Kidney (tissue), 14 donors: Measurements from ENCODE around the gene KNDC1. TPM values are rescaled to one million over a fixed set of nuclear protein-coding genes. Genes with fewer than 3 reads are reported as not detected.

Experiments used
- DNase-seq, 5 donors: peaks; one replicate each; pipeline ENCODE4 v3.0.0-alpha.2; 2013 to 2020
- FAIRE-seq: peaks from 2 replicates; lab custom pipeline; 2012; peaks lifted over from hg19 to GRCh38; lab: Jason Lieb, UNC
- H3K27ac ChIP-seq, 2 donors: one replicate each; pipeline ENCODE4 v1.7.0; 2013; ENCODE audit warnings: low read depth in 2 of 2, low read length in 2 of 2, inconsistent platforms in 1 of 2
- H3K27me3 ChIP-seq: one replicate; pipeline ENCODE4 v1.7.1; 2013; ENCODE audit warnings: low read length, inconsistent platforms; ENCODE audit not compliant: control insufficient read depth, insufficient read depth
- H3K36me3 ChIP-seq, 3 donors: one replicate each; pipeline versions ENCODE4 v1.7.0 to v1.7.1; 2013; ENCODE audit warnings: low read length in 3 of 3, control low read depth in 1 of 3, inconsistent platforms in 1 of 3; ENCODE audit not compliant: insufficient read depth in 3 of 3, control insufficient read depth in 2 of 3
- H3K4me1 ChIP-seq, 3 donors: one replicate each; pipeline versions ENCODE4 v1.7.0 to v1.7.1; 2013; ENCODE audit warnings: low read length in 3 of 3, inconsistent platforms in 1 of 3, low read depth in 1 of 3; ENCODE audit not compliant: control insufficient read depth in 2 of 3, insufficient read depth in 2 of 3
- H3K4me3 ChIP-seq, 3 donors: one replicate each; pipeline versions ENCODE4 v1.7.0 to v1.8.1; 2013; ENCODE audit warnings: low read length in 3 of 3, control low read depth in 1 of 3, inconsistent platforms in 1 of 3
- H3K9ac ChIP-seq, 3 donors: one replicate each; pipeline versions ENCODE4 v1.7.0 to v1.7.1; 2013; ENCODE audit warnings: low read length in 3 of 3, control low read depth in 1 of 3, inconsistent platforms in 1 of 3
- H3K9me3 ChIP-seq, 3 donors: one replicate each; pipeline versions ENCODE4 v1.7.0 to v1.7.1; 2013; ENCODE audit warnings: low read length in 3 of 3, control low read depth in 1 of 3, inconsistent platforms in 1 of 3; ENCODE audit not compliant: control insufficient read depth in 2 of 3, insufficient read depth in 1 of 3
- intact Hi-C: fragments of 100-400 bp; cut with DNase I; formaldehyde crosslinking; loops from one replicate; pipeline ENCODE4 v1.11.1; 2022
- polyA plus RNA-seq: library from polyadenylated mRNA; stranded (reverse); fragments of 350-450 nt; fragmentation: Illumina TruSeq; extraction: RNeasy Lipid Tissue Mini Kit (QIAGEN cat#74804); gene quantifications from one replicate; pipeline ENCODE4 v1.2.3, GENCODE V29; 2014; ENCODE audit warnings: low read depth, low replicate concordance; ENCODE audit not compliant: insufficient read depth
- total RNA-seq: library from RNA; stranded (reverse); fragmentation: NEBNext Ultra II Directional; extraction: Animal tissue kit (Norgen Biotek cat#: 25700); gene quantifications from one replicate; pipeline ENCODE4 v1.2.1, GENCODE V29; 2021
- TF ChIP-seq, protein P1 (sequence below): IDR thresholded peaks from 3 replicates; pipeline ENCODE4 v1.5.1; 2012; ENCODE audit warnings: mild to moderate bottlenecking, moderate library complexity, borderline replicate concordance; ENCODE audit not compliant: insufficient read depth; ENCODE audit errors: extremely low read depth
- donor health status: control.
- donor health status: control.
- donor health status: control.
- donor health status: control.
- donor health status: control.
- donor health status: DM: yes; HTN: yes; CAD: no.
- donor health status: Normal renal cell carcinoma (clear cell type).

Gene KNDC1
- total and polyA plus RNA-seq, 2 donors from 2014 or later: 0.43 to 8.7 TPM

DNA sequence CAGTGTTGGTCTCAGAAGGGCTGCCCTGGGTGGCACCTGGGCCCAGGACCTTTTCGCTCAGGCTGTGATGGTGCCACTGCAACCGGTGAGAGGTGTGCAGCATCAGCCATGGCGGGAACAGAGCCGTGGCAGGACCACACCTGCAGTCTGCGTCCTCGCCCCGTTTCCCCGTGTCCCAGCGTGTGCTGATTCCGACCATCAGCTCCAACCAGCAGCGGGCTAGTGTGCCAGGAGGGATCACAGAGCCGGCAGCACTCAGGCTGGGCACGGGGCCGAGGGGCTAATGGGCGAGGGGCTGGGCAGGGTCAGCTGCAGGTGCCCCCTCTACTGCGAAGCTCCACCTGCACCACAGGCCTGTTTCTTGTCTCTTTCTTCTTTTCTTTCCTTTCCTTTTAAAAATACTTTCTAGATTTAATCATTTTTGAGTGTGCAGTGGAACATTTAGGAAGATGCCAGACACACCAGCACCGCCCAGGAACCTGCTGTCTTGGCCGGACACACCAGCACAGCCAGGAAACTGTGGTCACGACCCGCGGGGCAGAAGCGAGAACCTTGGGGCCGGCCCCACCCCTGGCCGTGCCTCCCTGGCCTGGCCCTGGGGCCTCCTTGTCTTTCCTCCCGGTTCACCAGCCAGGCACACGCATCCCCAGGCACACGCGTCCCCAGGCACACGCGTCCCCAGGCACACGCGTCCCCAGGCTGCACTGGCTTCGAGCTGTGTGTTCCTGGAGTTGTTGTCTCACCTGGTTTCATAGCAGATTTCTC lies 37.7 kb upstream of the KNDC1 start:
- H3K4me3 ChIP-seq: no peak overlapping the region
- no peak for FAIRE-seq
- H3K4me1 ChIP-seq: no peaks in the 10 kb centered on the region
- H3K36me3 ChIP-seq: no peaks in the 10 kb centered on the region
- intact Hi-C loops: no loop called here
- peak in 1 of 5 donors; percentile 61 for DNase-seq
- TF ChIP-seq, protein P1, sequence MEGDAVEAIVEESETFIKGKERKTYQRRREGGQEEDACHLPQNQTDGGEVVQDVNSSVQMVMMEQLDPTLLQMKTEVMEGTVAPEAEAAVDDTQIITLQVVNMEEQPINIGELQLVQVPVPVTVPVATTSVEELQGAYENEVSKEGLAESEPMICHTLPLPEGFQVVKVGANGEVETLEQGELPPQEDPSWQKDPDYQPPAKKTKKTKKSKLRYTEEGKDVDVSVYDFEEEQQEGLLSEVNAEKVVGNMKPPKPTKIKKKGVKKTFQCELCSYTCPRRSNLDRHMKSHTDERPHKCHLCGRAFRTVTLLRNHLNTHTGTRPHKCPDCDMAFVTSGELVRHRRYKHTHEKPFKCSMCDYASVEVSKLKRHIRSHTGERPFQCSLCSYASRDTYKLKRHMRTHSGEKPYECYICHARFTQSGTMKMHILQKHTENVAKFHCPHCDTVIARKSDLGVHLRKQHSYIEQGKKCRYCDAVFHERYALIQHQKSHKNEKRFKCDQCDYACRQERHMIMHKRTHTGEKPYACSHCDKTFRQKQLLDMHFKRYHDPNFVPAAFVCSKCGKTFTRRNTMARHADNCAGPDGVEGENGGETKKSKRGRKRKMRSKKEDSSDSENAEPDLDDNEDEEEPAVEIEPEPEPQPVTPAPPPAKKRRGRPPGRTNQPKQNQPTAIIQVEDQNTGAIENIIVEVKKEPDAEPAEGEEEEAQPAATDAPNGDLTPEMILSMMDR: no peak
- peaks cover 0 to 7% (median 2%) of the 10 kb centered on the region in 3 donors for H3K9me3 ChIP-seq
- no peak overlapping the region for H3K9ac ChIP-seq
- H3K27ac ChIP-seq: no peak overlapping the region
- no peaks in the 10 kb centered on the region for H3K27me3 ChIP-seq

DNA sequence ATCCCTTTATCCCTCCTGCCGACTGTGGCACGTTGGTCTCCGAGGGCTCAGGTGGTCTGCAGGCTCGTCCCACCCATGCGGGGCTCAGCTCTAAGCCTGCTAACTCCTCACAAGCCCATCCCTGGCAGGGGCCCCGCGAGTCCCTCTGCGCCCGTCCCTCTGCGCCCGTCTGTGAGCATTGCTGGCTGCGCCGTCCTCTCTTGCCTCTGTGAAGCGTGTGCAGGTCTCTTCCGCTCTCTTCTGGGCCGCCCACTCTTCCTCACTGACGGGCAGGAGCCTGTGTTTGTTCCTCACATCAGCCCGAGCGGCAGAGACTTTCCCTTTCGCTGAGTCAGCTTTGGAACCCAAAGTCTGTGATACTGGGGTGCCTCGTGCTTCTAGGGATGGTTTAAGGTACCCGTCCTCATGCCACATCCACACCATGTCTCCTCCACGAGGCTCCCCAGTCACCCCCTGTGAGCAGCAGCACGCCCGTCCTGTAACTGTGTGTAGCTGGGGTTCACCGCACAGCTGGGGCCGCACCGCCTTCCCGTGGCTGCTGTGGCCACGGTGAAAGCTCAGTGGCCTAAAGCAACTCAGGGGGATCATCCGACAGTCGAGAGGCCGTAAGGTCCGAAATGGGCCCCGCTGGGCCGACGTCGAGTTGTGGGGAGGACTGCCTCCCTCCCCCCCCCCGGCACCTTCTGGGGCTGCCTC lies 36.8 kb upstream of the KNDC1 start:
- H3K36me3 ChIP-seq: no peaks in the 10 kb centered on the region
- H3K9ac ChIP-seq: no peak overlapping the region
- TF ChIP-seq, protein P1: no peak
- no peaks in the 10 kb centered on the region for H3K4me1 ChIP-seq
- intact Hi-C loops: no loop called here
- peaks cover 0 to 7% (median 2%) of the 10 kb centered on the region in 3 donors for H3K9me3 ChIP-seq
- H3K27ac ChIP-seq: no peak overlapping the region
- DNase-seq: peak in 2 of 5 donors; percentile 33 to 54
- FAIRE-seq: no peak
- H3K4me3 ChIP-seq: no peak overlapping the region
- H3K27me3 ChIP-seq: no peaks in the 10 kb centered on the region

GRCh38 chr10:133123746-133124356 lies 36.2 kb upstream of the KNDC1 start:
- DNase-seq: peak in 2 of 5 donors; percentile 32 to 59
- Histone ChIP-seq H3K4me3 (no peak overlapping the region), H3K27me3 (no peaks in the 10 kb centered on the region), H3K4me1 (no peaks in the 10 kb centered on the region), H3K9me3 (peaks cover 0 to 4% (median under 1%) of the 10 kb centered on the region in 3 donors), H3K27ac (no peak overlapping the region), H3K9ac (no peak overlapping the region), H3K36me3 (no peaks in the 10 kb centered on the region)
- FAIRE-seq: no peak
- TF ChIP-seq, protein P1: no peak
- intact Hi-C loops: no loop called here
